Hair follicular keratinocyte (primary cell): Measurements from ENCODE around the gene BRINP3. TPM values are rescaled to one million over a fixed set of nuclear protein-coding genes. Genes with fewer than 3 reads are reported as not detected.

Source experiments
- total RNA-seq: library from RNA; depleted of rRNA; stranded (reverse); fragments of >200 nt; gene quantifications from 2 replicates; pipeline ENCODE4 v1.2.3, GENCODE V29; 2015

BRINP3 gene
- not detected in 2 replicates for total RNA-seq

DNA sequence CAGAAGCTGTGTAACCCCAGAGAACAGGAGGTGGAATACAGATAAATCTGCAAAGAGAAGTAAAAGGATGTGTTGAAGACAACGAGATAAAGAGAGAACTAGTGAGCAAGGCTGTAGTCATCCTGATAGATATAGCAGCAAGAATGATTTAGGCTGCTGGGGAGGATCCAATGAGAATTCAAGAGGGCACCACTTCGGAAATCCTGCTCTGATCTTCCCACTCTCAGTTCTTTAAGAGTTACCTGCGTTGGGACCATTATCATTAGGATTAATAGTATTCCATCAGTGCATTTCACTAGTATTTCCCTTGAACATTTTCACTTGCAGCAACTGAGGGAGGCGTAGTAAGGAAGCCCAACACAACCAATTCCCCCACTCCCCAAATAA lies at the start of gene BRINP3:
BRINP3 (minus strand) TSS at position 103 of the 387 bp plus-strand sequence.

